Prostate gland (tissue), 2 donors: ENCODE results near the gene AGAP5.
"Not testable (repeated sequence)": the region's sequence is repeated elsewhere in the genome, so short reads cannot be mapped to it uniquely, and the experiment has no call there.

Experiments used
- POLR2A ChIP-seq: fragments of 450-650 bp; IDR thresholded peaks from one replicate; pipeline ENCODE4 v1.6.1; 2016; ENCODE audit warnings: antibody characterized with exemption, mild to moderate bottlenecking
- POLR2AphosphoS5 ChIP-seq: sonication (generic); formaldehyde crosslinking; IDR thresholded peaks from one replicate; pipeline ENCODE4 v1.6.1; 2017; ENCODE audit warnings: antibody characterized with exemption
- TF ChIP-seq, protein P1 (sequence below), 4 experiments: fragments of 200-600 bp in 2 of 4; fragments of 450-650 bp in 2 of 4; sonication (generic) in 2 of 4; IDR thresholded peaks; 1 replicate in 3 of 4; 2 replicates in 1 of 4; pipeline ENCODE4 v1.5.1; 2016 to 2019; ENCODE audit warnings: antibody characterized with exemption in 4 of 4, mild to moderate bottlenecking in 2 of 4, moderate library complexity in 2 of 4

DNA sequence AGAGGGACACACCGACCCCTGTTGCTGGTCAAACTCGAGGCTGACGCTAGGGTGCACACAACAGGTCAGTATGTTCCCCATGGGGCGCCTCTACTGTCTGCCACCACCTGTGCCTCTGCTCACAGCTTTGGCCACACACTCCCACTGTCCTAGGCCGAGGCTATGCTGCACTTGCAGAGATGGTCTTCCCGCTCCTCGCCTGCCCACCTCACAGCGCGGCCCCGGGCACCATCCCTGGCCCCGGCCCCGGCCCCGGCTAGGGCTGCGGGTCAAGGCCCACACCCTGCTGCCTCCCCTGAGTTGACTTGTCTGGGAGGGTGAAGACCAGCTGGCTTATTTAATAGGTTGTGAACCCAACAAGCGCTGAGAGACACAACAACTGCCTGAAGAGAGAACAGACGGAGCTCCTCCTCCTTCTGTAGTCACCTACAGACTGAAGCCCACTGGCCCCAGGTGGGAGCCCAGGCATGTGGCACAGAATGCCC, at the start of gene AGAP5:
- TF ChIP-seq, protein P1, sequence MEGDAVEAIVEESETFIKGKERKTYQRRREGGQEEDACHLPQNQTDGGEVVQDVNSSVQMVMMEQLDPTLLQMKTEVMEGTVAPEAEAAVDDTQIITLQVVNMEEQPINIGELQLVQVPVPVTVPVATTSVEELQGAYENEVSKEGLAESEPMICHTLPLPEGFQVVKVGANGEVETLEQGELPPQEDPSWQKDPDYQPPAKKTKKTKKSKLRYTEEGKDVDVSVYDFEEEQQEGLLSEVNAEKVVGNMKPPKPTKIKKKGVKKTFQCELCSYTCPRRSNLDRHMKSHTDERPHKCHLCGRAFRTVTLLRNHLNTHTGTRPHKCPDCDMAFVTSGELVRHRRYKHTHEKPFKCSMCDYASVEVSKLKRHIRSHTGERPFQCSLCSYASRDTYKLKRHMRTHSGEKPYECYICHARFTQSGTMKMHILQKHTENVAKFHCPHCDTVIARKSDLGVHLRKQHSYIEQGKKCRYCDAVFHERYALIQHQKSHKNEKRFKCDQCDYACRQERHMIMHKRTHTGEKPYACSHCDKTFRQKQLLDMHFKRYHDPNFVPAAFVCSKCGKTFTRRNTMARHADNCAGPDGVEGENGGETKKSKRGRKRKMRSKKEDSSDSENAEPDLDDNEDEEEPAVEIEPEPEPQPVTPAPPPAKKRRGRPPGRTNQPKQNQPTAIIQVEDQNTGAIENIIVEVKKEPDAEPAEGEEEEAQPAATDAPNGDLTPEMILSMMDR (IDR thresholded peaks at IDR 0.05): not testable (repeated sequence)
- not testable (repeated sequence) for TF ChIP-seq POLR2A, POLR2AphosphoS5
